Activated naive CD4-positive, alpha-beta T cell treated with anti-CD3 and anti-CD28 coated beads for 36 hours (primary cell): ENCODE data around the gene CAPZB. TPM values are rescaled to one million over a fixed set of nuclear protein-coding genes. Genes with fewer than 3 reads are reported as not detected.
A peak's percentile ranks its signal among the peaks of the same experiment; 100 is the strongest.

Source experiments
- CTCF ChIA-PET: fragments of 350-600 bp; sonication (Branson Sonifier 250); formaldehyde crosslinking; loops from one replicate; lab custom pipeline; 2021; ENCODE audit warnings: antibody characterized with exemption; lab: Charles Lee
- DNase-seq: peaks from one replicate; pipeline ENCODE4 v3.0.0-alpha.2; 2020
- H3K27ac Mint-ChIP-seq: one replicate; pipeline ENCODE4 v1.8.0; 2021; ENCODE audit warnings: mild to moderate bottlenecking, mixed read lengths
- H3K27me3 Mint-ChIP-seq: one replicate; pipeline ENCODE4 v1.8.0; 2021; ENCODE audit warnings: low read depth, mixed read lengths
- H3K36me3 Mint-ChIP-seq: one replicate; pipeline ENCODE4 v1.8.0; 2021; ENCODE audit warnings: low read depth, mixed read lengths
- H3K4me1 Mint-ChIP-seq: one replicate; pipeline ENCODE4 v1.8.0; 2021; ENCODE audit warnings: low read depth, mixed read lengths
- H3K4me3 Mint-ChIP-seq: one replicate; pipeline ENCODE4 v1.8.0; 2021; ENCODE audit warnings: mild to moderate bottlenecking, moderate library complexity, mixed read lengths
- H3K9me3 Mint-ChIP-seq: one replicate; pipeline ENCODE4 v1.8.0; 2021; ENCODE audit warnings: mixed read lengths
- intact Hi-C: fragments of 100-400 bp; cut with micrococcal nuclease; formaldehyde crosslinking; loops from one replicate; pipeline ENCODE4 v1.15.1; 2023
- total RNA-seq, 2 experiments: library from RNA; stranded (reverse); gene quantifications; one replicate each; pipeline ENCODE4 v1.2.3, GENCODE V29; 2021

Gene CAPZB
- total RNA-seq, 2 experiments from 2014 or later, result 362 to 381 TPM

DNA sequence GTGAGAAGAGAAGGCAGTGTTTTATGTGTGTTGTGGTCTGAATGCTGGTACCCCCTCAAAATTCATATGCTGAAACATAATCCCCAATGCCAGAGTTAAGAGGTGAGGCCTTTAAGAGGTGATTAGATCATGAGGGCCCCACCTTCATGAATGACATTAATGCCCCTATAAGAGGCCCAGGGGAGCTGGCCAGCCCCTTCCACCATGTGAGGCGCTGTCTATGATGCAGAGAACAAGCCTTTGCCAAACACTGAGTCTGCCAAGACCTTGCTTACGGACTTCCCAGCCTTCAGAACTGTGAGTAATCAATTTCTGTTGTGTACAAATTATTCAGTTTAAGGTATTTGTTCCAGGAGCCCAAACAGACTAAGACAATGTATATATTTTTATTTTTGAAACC is 20.2 kb downstream of the CAPZB start:
- H3K36me3 Mint-ChIP-seq, result peaks cover 14% of the 10 kb centered on the region
- H3K27ac Mint-ChIP-seq, result peak overlapping the region; percentile 70
- peaks cover 90% of the 10 kb centered on the region for H3K4me1 Mint-ChIP-seq
- no peak overlapping the region for H3K4me3 Mint-ChIP-seq
- DNase-seq, result no peak
- intact Hi-C loops, result loop anchor here (5.0 to 10.0 kb wide), 3 partner anchors 73 to 720 kb away; partner anchors contain the start of genes PLA2G2C and UBXN10
- H3K9me3 Mint-ChIP-seq, result no peaks in the 10 kb centered on the region
- CTCF ChIA-PET, result interaction anchor here (1.3 to 2.2 kb wide), 2 partner anchors 18 to 21 kb away, joined by 3 to 10 read pairs; no protein-coding TSS in a partner anchor
- H3K27me3 Mint-ChIP-seq, result no peaks in the 10 kb centered on the region

DNA sequence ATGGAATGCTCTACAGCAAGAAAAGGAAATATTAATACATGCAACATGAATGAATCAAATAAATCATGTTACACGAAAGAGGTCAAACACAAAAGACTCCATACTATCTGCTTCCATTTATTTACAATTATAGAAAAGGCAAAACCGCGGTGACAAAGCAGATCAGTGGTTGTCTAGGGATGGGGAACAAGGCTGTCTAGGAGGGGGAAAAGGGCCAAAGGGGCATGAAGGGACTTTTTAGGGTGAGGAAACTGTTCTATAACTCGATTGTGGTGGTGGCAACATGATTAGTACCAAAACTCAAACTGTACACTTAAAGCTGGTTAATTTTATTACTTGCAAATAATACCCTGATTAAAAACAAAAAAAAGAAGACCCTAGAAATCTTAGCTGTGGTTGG is 20.6 kb downstream of the CAPZB start:
- CTCF ChIA-PET, result interaction anchor here (2.2 kb wide), 1 partner anchor 19 kb away, joined by 10 read pairs; no protein-coding TSS in a partner anchor
- no peak for DNase-seq
- no peaks in the 10 kb centered on the region for H3K9me3 Mint-ChIP-seq
- H3K27ac Mint-ChIP-seq, result peak overlapping the region; percentile 70
- intact Hi-C loops, result loop anchor here (5.0 to 10.0 kb wide), 3 partner anchors 72 to 720 kb away; partner anchors contain the start of genes PLA2G2C and UBXN10
- H3K4me1 Mint-ChIP-seq, result peaks cover 90% of the 10 kb centered on the region
- no peaks in the 10 kb centered on the region for H3K27me3 Mint-ChIP-seq
- H3K36me3 Mint-ChIP-seq, result peaks cover 16% of the 10 kb centered on the region
- H3K4me3 Mint-ChIP-seq, result no peak overlapping the region

DNA sequence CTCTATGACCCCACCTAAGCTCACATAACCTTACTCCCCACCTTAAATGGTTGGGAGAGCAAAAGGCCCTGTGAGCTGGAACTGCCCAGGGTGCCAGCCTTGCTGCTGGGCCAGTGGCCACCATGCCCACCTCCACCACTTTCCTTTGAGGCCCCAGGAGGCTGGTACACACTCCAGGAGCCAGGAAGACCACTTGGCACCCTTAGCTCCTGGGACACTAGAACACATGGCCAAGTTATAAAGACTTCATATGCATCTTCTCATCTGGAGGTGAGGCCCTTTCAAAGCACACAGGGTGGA is 21.9 kb downstream of the CAPZB start:
- intact Hi-C loops, result loop anchor here (1.0 to 10.0 kb wide), 2 partner anchors 14 to 721 kb away; partner anchors contain the start of genes PLA2G2C and UBXN10
- H3K9me3 Mint-ChIP-seq, result no peaks in the 10 kb centered on the region
- H3K4me3 Mint-ChIP-seq, result no peak overlapping the region
- no peaks in the 10 kb centered on the region for H3K27me3 Mint-ChIP-seq
- H3K27ac Mint-ChIP-seq, result peak overlapping the region; percentile 66
- peaks cover 90% of the 10 kb centered on the region for H3K4me1 Mint-ChIP-seq
- CTCF ChIA-PET, result no interaction called here
- DNase-seq, result no peak
- peaks cover 14% of the 10 kb centered on the region for H3K36me3 Mint-ChIP-seq

DNA sequence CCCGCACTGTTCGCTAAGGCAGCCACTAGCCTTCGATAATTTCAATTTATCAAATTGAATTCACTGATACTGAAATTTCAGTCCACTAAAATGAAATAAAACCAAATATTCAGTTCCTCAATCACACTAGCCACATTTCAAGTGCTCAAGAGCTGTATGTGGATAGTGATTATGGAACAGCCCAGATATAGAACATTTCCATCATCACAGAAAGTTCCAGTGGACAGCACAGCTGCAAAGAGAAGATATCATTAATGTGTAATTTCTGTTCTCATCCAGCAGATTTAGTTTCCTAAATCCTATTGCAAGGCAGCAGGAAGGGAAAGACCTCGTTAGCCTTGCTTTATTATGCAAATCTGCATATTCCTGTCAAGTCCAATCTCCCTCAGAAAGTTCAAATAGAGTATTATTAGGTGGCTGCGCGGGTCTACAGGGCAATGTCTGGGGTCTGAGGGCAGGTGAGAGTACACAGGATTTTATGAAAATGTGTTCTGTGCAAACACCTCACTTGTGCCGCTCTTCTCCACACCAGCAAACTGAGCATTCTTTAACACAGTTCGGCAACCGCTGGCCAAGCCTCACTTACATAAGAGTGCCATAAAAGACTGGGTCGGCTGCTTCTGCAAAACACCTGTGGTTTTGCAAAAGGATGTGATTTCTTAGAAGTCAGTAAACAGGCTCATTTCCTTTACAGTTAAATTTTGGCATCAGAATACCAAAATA is 22.4 kb downstream of the CAPZB start:
- DNase-seq, result peak; percentile 59
- Mint-ChIP-seq H3K4me3 (no peak overlapping the region), H3K4me1 (peaks cover 88% of the 10 kb centered on the region), H3K9me3 (no peaks in the 10 kb centered on the region), H3K36me3 (peaks cover 14% of the 10 kb centered on the region), H3K27me3 (no peaks in the 10 kb centered on the region), H3K27ac (peak overlapping the region; percentile 66)
- intact Hi-C loops, result loop anchor here (1.0 to 10.0 kb wide), 2 partner anchors 14 to 722 kb away; partner anchors contain the start of genes PLA2G2C and UBXN10
- CTCF ChIA-PET, result interaction anchor here (1.6 kb wide), 1 partner anchor 25 kb away, joined by 6 read pairs; no protein-coding TSS in a partner anchor

DNA sequence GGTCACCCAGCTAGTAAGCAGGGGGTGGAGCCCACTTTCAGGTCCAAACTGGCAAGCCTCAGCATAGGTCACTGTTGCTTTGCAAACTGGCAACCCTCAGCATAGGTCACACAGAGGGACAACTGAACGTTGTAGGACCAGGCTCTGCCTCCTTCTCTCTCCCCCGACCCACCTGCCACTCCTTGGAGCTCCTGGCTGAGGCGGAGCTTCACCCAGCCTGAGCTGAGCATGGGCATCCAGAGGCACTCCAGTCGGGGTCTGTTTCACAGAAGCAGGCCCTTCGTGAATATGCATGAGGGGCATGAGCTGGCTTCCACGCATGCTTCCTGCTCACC is 24.2 kb downstream of the CAPZB start:
- no peaks in the 10 kb centered on the region for H3K9me3 Mint-ChIP-seq
- CTCF ChIA-PET, result interaction anchor here (0.6 to 1.8 kb wide), 3 partner anchors 25 to 135 kb away, joined by 3 to 4 read pairs (median 4); a partner anchor contains a TSS
- intact Hi-C loops, result loop anchor here (1.0 to 10.0 kb wide), 2 partner anchors 22 to 724 kb away; partner anchors contain the start of genes PLA2G2C and UBXN10
- no peak for DNase-seq
- H3K36me3 Mint-ChIP-seq, result peaks cover 16% of the 10 kb centered on the region
- no peaks in the 10 kb centered on the region for H3K27me3 Mint-ChIP-seq
- H3K27ac Mint-ChIP-seq, result peak overlapping the region; percentile 74
- H3K4me1 Mint-ChIP-seq, result peaks cover 91% of the 10 kb centered on the region
- H3K4me3 Mint-ChIP-seq, result no peak overlapping the region

DNA sequence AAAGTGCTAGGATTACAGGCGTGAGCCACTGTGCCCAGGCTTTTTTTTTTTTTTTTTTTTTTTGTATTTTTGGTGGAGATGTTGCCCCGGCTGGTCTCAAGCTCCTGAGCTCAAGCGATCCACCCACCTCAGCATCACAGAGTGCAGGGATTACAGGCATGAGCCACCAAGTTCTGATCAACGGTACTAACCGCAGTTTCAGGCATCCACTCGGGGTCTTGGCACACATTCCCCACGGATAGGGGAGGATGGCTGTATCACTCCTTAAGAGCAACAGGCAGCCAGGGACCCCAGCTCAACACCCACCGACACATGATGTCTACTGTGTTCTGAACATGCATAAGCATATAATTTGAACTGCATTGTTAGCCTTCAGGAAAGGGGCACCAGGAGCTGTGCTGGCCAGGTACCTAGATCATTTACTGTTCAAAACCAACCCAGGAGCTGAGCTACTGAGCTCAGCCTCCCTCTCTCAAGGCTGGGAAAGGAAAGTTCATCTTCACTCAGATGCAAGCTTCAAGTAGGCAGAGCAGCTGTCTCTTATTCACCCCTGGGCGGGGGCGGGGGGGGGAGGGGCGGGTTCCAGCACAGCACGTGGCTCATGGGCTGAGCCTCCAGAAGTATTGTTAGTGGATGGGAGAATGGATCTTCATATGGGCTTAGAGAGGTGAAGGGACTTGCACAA is 24.7 kb downstream of the CAPZB start:
- Mint-ChIP-seq H3K9me3 (no peaks in the 10 kb centered on the region), H3K4me3 (no peak overlapping the region), H3K27me3 (no peaks in the 10 kb centered on the region), H3K36me3 (peaks cover 16% of the 10 kb centered on the region), H3K27ac (peak overlapping the region; percentile 74), H3K4me1 (peaks cover 90% of the 10 kb centered on the region)
- CTCF ChIA-PET, result interaction anchor here (0.6 to 1.8 kb wide), 3 partner anchors 25 to 136 kb away, joined by 3 to 4 read pairs (median 4); a partner anchor contains a TSS
- intact Hi-C loops, result loop anchor here (1.0 to 10.0 kb wide), 2 partner anchors 23 to 724 kb away; partner anchors contain the start of genes PLA2G2C and UBXN10
- peak; percentile 57 for DNase-seq

DNA sequence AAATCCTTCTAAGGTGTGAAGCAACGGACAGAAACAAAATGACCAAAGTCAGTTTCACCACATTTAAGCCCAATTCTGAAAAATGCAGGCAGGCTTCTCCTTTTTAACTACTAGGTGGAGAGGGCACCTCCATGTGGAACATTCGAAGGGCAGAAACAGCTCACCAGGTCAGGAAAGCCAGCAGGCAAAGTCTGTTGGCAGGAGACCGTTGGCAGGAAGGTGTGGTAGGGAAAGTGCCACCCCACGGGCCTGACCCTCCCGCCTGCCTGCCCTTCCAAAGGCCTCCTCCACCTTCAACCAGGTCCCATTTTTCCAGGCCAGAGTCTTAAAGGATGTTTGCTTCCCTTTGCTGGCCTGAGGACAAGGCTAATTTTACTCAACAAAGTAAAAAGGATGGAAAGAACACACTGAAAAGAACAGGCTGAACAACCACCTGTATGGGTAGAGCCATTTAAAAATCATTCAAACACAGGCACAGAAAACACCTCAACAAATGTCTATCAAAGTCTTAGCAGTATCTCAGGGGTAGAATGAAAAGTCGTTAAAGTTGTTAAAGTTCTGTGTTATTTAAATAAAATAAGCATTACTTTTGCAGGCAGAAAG is 26.4 kb downstream of the CAPZB start:
- Mint-ChIP-seq H3K36me3 (peaks cover 9% of the 10 kb centered on the region), H3K9me3 (no peaks in the 10 kb centered on the region), H3K27ac (peak overlapping the region; percentile 74), H3K27me3 (no peaks in the 10 kb centered on the region), H3K4me1 (peaks cover 91% of the 10 kb centered on the region), H3K4me3 (peak overlapping the region; percentile 37)
- CTCF ChIA-PET, result interaction anchor here (0.6 to 1.2 kb wide), 3 partner anchors 21 to 75 kb away, joined by 3 read pairs; no protein-coding TSS in a partner anchor
- no peak for DNase-seq
- intact Hi-C loops, result loop anchor here (1.0 kb wide), 2 partner anchors 11 to 137 kb away; a partner anchor contains a TSS

DNA sequence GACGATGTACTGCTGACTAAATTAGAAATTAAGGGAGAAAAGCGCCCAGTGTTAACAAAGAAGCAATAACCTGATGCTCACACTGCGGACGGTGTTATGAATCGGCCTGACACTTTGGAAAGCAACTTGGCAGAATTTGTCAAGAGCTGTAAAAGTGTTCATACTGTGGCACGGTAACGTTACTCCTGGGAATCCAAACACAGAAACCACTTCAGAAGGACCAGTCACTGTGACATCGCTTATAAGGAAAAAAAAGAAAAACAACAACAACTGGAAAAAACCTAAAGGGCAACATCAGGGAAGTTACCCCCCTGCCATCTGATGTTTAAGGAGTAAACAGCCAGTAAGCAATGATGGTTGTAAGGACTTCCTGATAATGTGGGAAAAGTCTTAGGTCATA is 27.7 kb downstream of the CAPZB start:
- intact Hi-C loops, result no loop called here
- H3K9me3 Mint-ChIP-seq, result no peaks in the 10 kb centered on the region
- H3K4me3 Mint-ChIP-seq, result no peak overlapping the region
- CTCF ChIA-PET, result interaction anchor here (1.0 kb wide), 1 partner anchor 65 kb away, joined by 3 read pairs; no protein-coding TSS in a partner anchor
- no peak for DNase-seq
- no peaks in the 10 kb centered on the region for H3K27me3 Mint-ChIP-seq
- peak overlapping the region; percentile 22 for H3K27ac Mint-ChIP-seq
- H3K4me1 Mint-ChIP-seq, result peaks cover 87% of the 10 kb centered on the region
- peaks cover 4% of the 10 kb centered on the region for H3K36me3 Mint-ChIP-seq

DNA sequence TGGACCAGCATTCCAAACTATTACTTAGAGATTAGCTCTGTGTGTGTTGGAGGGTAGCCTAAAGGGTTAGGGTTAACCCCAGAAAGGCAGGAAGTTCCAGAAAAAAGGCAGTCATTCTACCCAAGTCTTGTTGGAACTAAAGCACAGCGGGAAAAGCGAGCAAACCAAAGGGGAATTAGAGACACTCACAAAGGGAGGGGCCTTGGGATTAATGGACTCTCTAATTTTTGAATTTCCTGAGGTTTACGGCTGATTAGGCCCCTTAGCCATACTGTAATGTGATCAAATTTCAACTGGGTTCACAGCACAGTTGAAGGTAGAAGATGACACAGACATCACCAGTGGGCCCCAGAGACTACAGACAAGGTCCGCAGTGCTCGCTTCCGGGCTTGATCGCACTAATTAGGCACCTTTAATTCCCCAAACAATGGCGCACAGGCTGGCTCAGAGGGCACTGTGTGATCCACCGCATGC is 28.3 kb downstream of the CAPZB start:
- H3K27ac Mint-ChIP-seq, result peak overlapping the region; percentile 10
- H3K4me1 Mint-ChIP-seq, result peaks cover 90% of the 10 kb centered on the region
- DNase-seq, result no peak
- H3K4me3 Mint-ChIP-seq, result no peak overlapping the region
- no peaks in the 10 kb centered on the region for H3K27me3 Mint-ChIP-seq
- H3K9me3 Mint-ChIP-seq, result no peaks in the 10 kb centered on the region
- intact Hi-C loops, result no loop called here
- CTCF ChIA-PET, result interaction anchor here (0.6 kb wide), 1 partner anchor 66 kb away, joined by 3 read pairs; no protein-coding TSS in a partner anchor
- H3K36me3 Mint-ChIP-seq, result peaks cover 4% of the 10 kb centered on the region

DNA sequence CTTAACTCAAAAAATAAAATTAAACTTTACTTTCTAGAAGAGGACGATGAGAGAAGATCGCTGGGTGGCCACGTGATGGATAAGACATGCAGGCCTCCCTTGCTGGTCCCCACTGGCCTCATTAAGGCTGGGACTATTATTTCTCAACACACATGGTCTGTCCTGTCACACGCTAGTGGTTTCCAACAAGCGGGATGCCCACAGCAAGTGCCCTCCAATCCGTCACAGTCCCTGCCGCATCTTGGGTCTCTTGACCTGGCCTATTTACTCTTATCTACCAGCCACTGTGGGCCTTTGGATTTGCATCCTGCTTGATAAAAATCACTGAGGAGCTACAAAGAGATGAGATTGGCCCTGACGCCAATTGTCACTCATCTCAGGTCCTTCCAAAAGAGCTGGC is 30.0 kb downstream of the CAPZB start:
- H3K36me3 Mint-ChIP-seq, result peaks cover 6% of the 10 kb centered on the region
- CTCF ChIA-PET, result no interaction called here
- peaks cover 90% of the 10 kb centered on the region for H3K4me1 Mint-ChIP-seq
- DNase-seq, result no peak
- no peaks in the 10 kb centered on the region for H3K27me3 Mint-ChIP-seq
- H3K27ac Mint-ChIP-seq, result peak overlapping the region; percentile 47
- intact Hi-C loops, result no loop called here
- no peaks in the 10 kb centered on the region for H3K9me3 Mint-ChIP-seq
- H3K4me3 Mint-ChIP-seq, result no peak overlapping the region

DNA sequence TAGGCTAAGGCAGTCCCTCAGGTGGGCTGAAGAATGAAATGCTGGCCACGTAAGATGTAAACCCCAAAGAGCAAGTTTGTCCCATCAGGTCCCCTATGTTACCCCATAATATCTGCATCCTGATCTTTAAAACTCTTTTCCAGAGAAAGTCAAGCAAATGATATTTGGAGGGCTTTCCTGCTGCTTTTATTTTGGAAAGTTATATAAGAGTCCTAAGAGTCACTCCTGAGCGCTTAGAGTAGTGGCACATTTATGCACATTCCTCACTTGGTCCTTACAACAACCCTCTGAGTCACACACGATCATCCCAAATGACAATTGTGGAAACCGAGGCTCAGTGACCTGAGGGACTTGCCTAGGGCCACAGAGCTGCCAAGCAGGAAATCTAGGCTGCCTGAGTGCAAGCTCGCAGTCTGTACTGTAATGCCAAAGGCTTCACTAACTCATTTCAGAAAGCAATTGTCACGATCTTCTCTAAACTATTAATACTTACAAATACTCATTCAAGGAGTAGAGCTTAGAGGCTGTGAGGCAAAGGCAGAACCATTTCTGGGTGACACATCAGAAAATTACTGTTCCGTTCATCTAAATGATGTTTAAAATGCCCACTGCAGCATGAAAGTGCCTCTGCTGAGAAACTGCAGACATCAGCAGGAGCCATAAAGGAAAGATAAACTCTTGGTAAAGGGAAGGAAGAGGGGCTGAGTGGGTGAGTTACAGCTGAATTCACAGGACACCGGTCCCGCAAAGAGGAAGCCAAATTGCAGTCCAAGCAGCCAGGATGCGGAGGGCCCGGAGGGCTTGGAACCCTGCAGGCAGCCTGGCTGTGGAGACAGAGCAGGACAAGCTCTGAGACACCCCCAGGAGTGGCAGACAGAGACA is 30.8 kb downstream of the CAPZB start:
- DNase-seq, result peak; percentile 35
- intact Hi-C loops, result no loop called here
- no peak overlapping the region for H3K4me3 Mint-ChIP-seq
- H3K27ac Mint-ChIP-seq, result peak overlapping the region; percentile 67
- CTCF ChIA-PET, result interaction anchor here (0.5 to 0.9 kb wide), 3 partner anchors 19 to 63 kb away, joined by 3 to 5 read pairs (median 3); no protein-coding TSS in a partner anchor
- no peaks in the 10 kb centered on the region for H3K9me3 Mint-ChIP-seq
- peaks cover 88% of the 10 kb centered on the region for H3K4me1 Mint-ChIP-seq
- peaks cover 6% of the 10 kb centered on the region for H3K36me3 Mint-ChIP-seq
- no peaks in the 10 kb centered on the region for H3K27me3 Mint-ChIP-seq
